SK-N-SH (cell line): ENCODE data around the gene RAB3B. TPM values are rescaled to one million over a fixed set of nuclear protein-coding genes. Genes with fewer than 3 reads are reported as not detected.

ENCODE experiments used
- CTCF ChIA-PET: fragments of 300-600, 350-600 bp; formaldehyde crosslinking; extraction: SDS; loops from one replicate; lab custom pipeline; 2021; lab: Yijun Ruan, JAX
- POLR2A ChIA-PET: fragments of 350-600 bp; sonication (Branson Sonifier 250); formaldehyde crosslinking; extraction: SDS; loops from one replicate; lab custom pipeline; 2020; ENCODE audit warnings: antibody characterized with exemption, inconsistent platforms; lab: Yijun Ruan, JAX
- DNase-seq: peaks from one replicate; pipeline ENCODE4 v3.0.0; 2012
- H2AFZ ChIP-seq: fragments of 200-600 bp; sonication (generic); 2 replicates; pipeline ENCODE4 v1.8.1; 2016; ENCODE audit warnings: antibody characterized with exemption, mild to moderate bottlenecking, low read depth
- H3F3A ChIP-seq: fragments of 200-600 bp; sonication (generic); replicated peaks from 2 replicates; pipeline ENCODE3; 2016; ENCODE audit warnings: antibody characterized with exemption, mild to moderate bottlenecking; ENCODE audit not compliant: insufficient read depth
- H3K27ac ChIP-seq, 2 experiments: fragments of 200-500 bp in 1 of 2; fragments of 200-600 bp in 1 of 2; sonication (Bioruptor generic) in 1 of 2; sonication (generic), shearing (Covaris generic) in 1 of 2; 2 replicates each; pipeline versions ENCODE4 v1.5.1 to v1.6.1; 2014 to 2016; ENCODE audit warnings: low read depth in 2 of 2, inconsistent platforms in 1 of 2, low read length in 1 of 2, mild to moderate bottlenecking in 1 of 2, mixed read lengths in 1 of 2
- H3K27me3 ChIP-seq: fragments of 200-600 bp; sonication (generic), shearing (Covaris generic); 2 replicates; pipeline ENCODE4 v1.6.1; 2016; ENCODE audit warnings: mixed run types; ENCODE audit not compliant: insufficient read depth
- H3K36me3 ChIP-seq, 2 experiments: fragments of 200-500 bp in 1 of 2; fragments of 200-600 bp in 1 of 2; sonication (Bioruptor generic) in 1 of 2; sonication (generic) in 1 of 2; replicated peaks in 1 of 2; 2 replicates each; pipeline versions ENCODE3 to v1.5.1; 2014 to 2016; ENCODE audit warnings: low read length in 1 of 2, mild to moderate bottlenecking in 1 of 2; ENCODE audit not compliant: insufficient read depth in 2 of 2, control insufficient read depth in 1 of 2
- H3K4me1 ChIP-seq, 2 experiments: fragments of 200-500 bp in 1 of 2; fragments of 200-600 bp in 1 of 2; sonication (Bioruptor generic) in 1 of 2; sonication (generic), shearing (Covaris generic) in 1 of 2; 2 replicates each; pipeline versions ENCODE4 v1.5.1 to v1.6.1; 2014 to 2016; ENCODE audit warnings: low read depth in 1 of 2, low read length in 1 of 2, mixed run types in 1 of 2; ENCODE audit not compliant: insufficient read depth in 2 of 2, control insufficient read depth in 1 of 2
- H3K4me2 ChIP-seq: fragments of 200-600 bp; sonication (generic), shearing (Covaris generic); 2 replicates; pipeline ENCODE4 v1.6.1; 2017; ENCODE audit warnings: mixed run types
- H3K4me3 ChIP-seq, 2 experiments: fragments of 200-500 bp in 1 of 2; fragments of 200-600 bp in 1 of 2; sonication (Bioruptor generic) in 1 of 2; sonication (generic), shearing (Covaris generic) in 1 of 2; 2 replicates each; pipeline versions ENCODE4 v1.5.1 to v1.8.1; 2014 to 2016; ENCODE audit warnings: low read depth in 2 of 2, inconsistent platforms in 1 of 2, low read length in 1 of 2, mild to moderate bottlenecking in 1 of 2, mixed read lengths in 1 of 2, moderate library complexity in 1 of 2
- H3K79me2 ChIP-seq: fragments of 200-600 bp; sonication (generic); 2 replicates; pipeline ENCODE4 v1.8.1; 2017; ENCODE audit warnings: mild to moderate bottlenecking; ENCODE audit not compliant: insufficient read depth
- H3K9ac ChIP-seq: fragments of 200-600 bp; sonication (generic); 2 replicates; pipeline ENCODE4 v1.6.1; 2017; ENCODE audit warnings: mixed run types
- H3K9me2 ChIP-seq: fragments of 200-600 bp; sonication (generic); 2 replicates; pipeline ENCODE4 v1.6.1; 2017; ENCODE audit warnings: mixed run types
- H3K9me3 ChIP-seq: fragments of 200-600 bp; sonication (generic); 2 replicates; pipeline ENCODE4 v1.6.1; 2017; ENCODE audit warnings: mixed run types, mild to moderate bottlenecking, moderate library complexity
- H4K20me1 ChIP-seq: fragments of 200-600 bp; sonication (generic); 2 replicates; pipeline ENCODE4 v1.6.1; 2017; ENCODE audit warnings: mild to moderate bottlenecking, mixed run types; ENCODE audit not compliant: insufficient read depth
- CTCF ChIP-seq: fragments of 200-600 bp; sonication (generic); IDR thresholded peaks from 2 replicates; pipeline ENCODE4 v1.6.1; 2017; ENCODE audit warnings: antibody characterized with exemption, mild to moderate bottlenecking, moderate library complexity
- EP300 ChIP-seq, 2 experiments: IDR thresholded peaks; 2 replicates each; pipeline versions ENCODE4 v1.4.0 to v1.6.1; 2012; ENCODE audit warnings: borderline replicate concordance in 1 of 2, low read depth in 1 of 2, low read length in 1 of 2
- EZH2phosphoT487 ChIP-seq: fragments of 200-600 bp; sonication (generic); IDR thresholded peaks from 2 replicates; pipeline ENCODE4 v1.6.1; 2017; ENCODE audit warnings: low read depth, mixed run types, mild to moderate bottlenecking, antibody characterized with exemption, moderate library complexity, borderline replicate concordance
- FOXJ3 ChIP-seq: sonication (generic); formaldehyde crosslinking; IDR thresholded peaks from 2 replicates; pipeline ENCODE4 v1.5.1; 2020; ENCODE audit warnings: mild to moderate bottlenecking, missing genetic modification reagents
- FOXM1 ChIP-seq: IDR thresholded peaks from 2 replicates; pipeline ENCODE4 v1.4.0; 2012; ENCODE audit warnings: low read depth, mild to moderate bottlenecking
- GABPA ChIP-seq: IDR thresholded peaks from 2 replicates; pipeline ENCODE4 v1.4.0; 2012; ENCODE audit warnings: low read depth, mild to moderate bottlenecking
- GATA2 ChIP-seq: sonication (generic); formaldehyde crosslinking; IDR thresholded peaks from 2 replicates; pipeline ENCODE4 v1.5.0; 2020; ENCODE audit warnings: mild to moderate bottlenecking, missing genetic modification reagents
- MXI1 ChIP-seq: IDR thresholded peaks from 2 replicates; pipeline ENCODE4 v1.6.1; 2012; ENCODE audit warnings: mild to moderate bottlenecking, low read depth, low read length, improper control_type of control experiment
- NRF1 ChIP-seq: IDR thresholded peaks from 2 replicates; pipeline ENCODE4 v1.6.1; 2012; ENCODE audit warnings: low read depth, mild to moderate bottlenecking, low read length
- RCOR1 ChIP-seq: fragments of 150-350 bp; IDR thresholded peaks from 2 replicates; pipeline ENCODE4 v1.6.1; 2017; ENCODE audit warnings: antibody characterized with exemption, low read length
- SIN3A ChIP-seq: IDR thresholded peaks from 2 replicates; pipeline ENCODE4 v1.6.1; 2012; ENCODE audit warnings: low read depth, mild to moderate bottlenecking, low read length, moderate library complexity, borderline replicate concordance
- SMC3 ChIP-seq: IDR thresholded peaks from 2 replicates; pipeline ENCODE4 v1.6.1; 2012; ENCODE audit warnings: low read depth, low read length, improper control_type of control experiment
- TEAD4 ChIP-seq: IDR thresholded peaks from 2 replicates; pipeline ENCODE4 v1.4.0; 2012; ENCODE audit warnings: mild to moderate bottlenecking, borderline replicate concordance; ENCODE audit not compliant: insufficient read depth
- WGBS: methylation state at CpG from one replicate; pipeline ENCODE4 v1.1.6; 2017; ENCODE audit warnings: low lambda C conversion rate; 5-methylcytosine and 5-hydroxymethylcytosine counted together
- polyA plus RNA-seq, 3 experiments: library from polyadenylated mRNA; depleted of rRNA; stranded (reverse); fragments of >200 nt; gene quantifications; 2 replicates each; pipeline ENCODE4 v1.2.3, GENCODE V29; 2012
- TF ChIP-seq, protein P1 (sequence below): IDR thresholded peaks from 2 replicates; pipeline ENCODE4 v1.4.0; 2012; ENCODE audit warnings: low read depth, borderline replicate concordance
- TF ChIP-seq, protein P2 (sequence below): fragments of 150-350 bp; IDR thresholded peaks from 2 replicates; pipeline ENCODE4 v1.6.1; 2017; ENCODE audit warnings: antibody characterized with exemption, low read length, low read depth, borderline replicate concordance
- TF ChIP-seq, protein P3 (sequence below): IDR thresholded peaks from 2 replicates; pipeline ENCODE4 v1.4.0; 2012; ENCODE audit warnings: low read depth, borderline replicate concordance

Gene RAB3B
- polyA plus RNA-seq, 1 of the 3 experiments (the other 2 are of a cell fraction), result 10.2 TPM

DNA sequence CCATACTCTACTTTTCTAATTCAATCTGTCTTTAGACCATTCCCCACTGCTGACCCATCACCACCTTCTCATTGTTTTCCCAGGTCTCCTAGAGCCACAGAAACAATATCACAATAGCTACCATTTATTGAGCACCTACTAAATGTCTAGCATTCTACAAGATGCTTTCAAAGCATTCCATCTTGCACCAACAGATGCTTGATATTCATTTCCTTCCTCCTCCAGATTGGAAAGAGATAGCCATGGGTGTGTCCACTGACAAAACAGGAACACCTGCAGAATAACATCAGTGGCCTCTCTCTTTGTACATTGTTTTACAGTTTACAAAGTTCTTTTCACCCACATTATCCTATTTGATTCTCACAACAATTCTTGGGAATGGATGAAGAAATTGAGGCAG lies 2.2 kb downstream of the RAB3B start:
- DNase-seq, result no peak
- Histone ChIP-seq H3K9me2 (no peaks in the 10 kb centered on the region), H2AFZ (no peak overlapping the region), H3K4me1 (peaks cover 8 to 16% of the 10 kb centered on the region in 2 experiments; a peak in 2 of 4 replicates), H3K9me3 (no peaks in the 10 kb centered on the region), H3K4me3 (no peak overlapping the region), H3K27me3 (no peaks in the 10 kb centered on the region), H4K20me1 (no peaks in the 10 kb centered on the region), H3K4me2 (peak overlapping the region; percentile 79), H3K36me3 (peaks cover 0 to 8% of the 10 kb centered on the region in 2 experiments), H3F3A (peaks cover 9% of the 10 kb centered on the region), H3K9ac (no peak overlapping the region), H3K27ac (no peak overlapping the region), H3K79me2 (peaks cover 71% of the 10 kb centered on the region)
- ChIA-PET CTCF (interaction anchor here (1.7 kb wide), 1 partner anchor 28 kb away, joined by 4 read pairs; no protein-coding TSS in a partner anchor), POLR2A (no interaction called here)
- TF ChIP-seq FOXM1, result no peak
- no peak for TF ChIP-seq NRF1
- TF ChIP-seq, protein P1, sequence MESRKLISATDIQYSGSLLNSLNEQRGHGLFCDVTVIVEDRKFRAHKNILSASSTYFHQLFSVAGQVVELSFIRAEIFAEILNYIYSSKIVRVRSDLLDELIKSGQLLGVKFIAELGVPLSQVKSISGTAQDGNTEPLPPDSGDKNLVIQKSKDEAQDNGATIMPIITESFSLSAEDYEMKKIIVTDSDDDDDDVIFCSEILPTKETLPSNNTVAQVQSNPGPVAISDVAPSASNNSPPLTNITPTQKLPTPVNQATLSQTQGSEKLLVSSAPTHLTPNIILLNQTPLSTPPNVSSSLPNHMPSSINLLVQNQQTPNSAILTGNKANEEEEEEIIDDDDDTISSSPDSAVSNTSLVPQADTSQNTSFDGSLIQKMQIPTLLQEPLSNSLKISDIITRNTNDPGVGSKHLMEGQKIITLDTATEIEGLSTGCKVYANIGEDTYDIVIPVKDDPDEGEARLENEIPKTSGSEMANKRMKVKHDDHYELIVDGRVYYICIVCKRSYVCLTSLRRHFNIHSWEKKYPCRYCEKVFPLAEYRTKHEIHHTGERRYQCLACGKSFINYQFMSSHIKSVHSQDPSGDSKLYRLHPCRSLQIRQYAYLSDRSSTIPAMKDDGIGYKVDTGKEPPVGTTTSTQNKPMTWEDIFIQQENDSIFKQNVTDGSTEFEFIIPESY, result no peak
- TF ChIP-seq, protein P2, sequence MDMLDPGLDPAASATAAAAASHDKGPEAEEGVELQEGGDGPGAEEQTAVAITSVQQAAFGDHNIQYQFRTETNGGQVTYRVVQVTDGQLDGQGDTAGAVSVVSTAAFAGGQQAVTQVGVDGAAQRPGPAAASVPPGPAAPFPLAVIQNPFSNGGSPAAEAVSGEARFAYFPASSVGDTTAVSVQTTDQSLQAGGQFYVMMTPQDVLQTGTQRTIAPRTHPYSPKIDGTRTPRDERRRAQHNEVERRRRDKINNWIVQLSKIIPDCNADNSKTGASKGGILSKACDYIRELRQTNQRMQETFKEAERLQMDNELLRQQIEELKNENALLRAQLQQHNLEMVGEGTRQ, result no peak
- TF ChIP-seq EZH2phosphoT487, result no peak

DNA sequence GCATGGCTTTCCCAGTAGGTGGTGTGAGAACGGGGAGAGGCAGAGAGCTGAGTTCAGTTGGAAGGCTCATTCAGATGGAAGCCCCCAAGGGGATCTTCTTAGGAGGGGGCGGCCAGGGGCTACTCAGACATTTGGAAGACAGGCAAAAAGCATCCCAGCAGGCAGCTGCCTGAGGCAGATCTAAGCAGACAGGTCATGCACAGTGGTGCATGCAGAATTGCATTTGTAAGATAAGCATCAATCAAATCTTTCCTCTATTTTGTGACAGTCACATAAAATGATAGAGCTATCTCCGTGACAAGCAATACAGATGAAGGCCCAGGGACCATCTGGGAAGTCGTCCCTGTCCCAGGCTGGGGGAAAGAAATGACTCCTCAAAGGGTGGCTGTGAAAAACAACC lies 3.8 kb downstream of the RAB3B start:
- peak; percentile 48 for DNase-seq
- H3K4me1 ChIP-seq, result peaks cover 8 to 16% of the 10 kb centered on the region in 2 experiments; a peak in 2 of 4 replicates
- POLR2A ChIA-PET, result no interaction called here
- H3K27me3 ChIP-seq, result no peaks in the 10 kb centered on the region
- H3K4me2 ChIP-seq, result no peak overlapping the region
- TF ChIP-seq TEAD4, result no peak
- TF ChIP-seq RCOR1, result peak; percentile 51; the same call in 1 of the 2 replicates
- no peak for TF ChIP-seq GABPA
- TF ChIP-seq, protein P3, sequence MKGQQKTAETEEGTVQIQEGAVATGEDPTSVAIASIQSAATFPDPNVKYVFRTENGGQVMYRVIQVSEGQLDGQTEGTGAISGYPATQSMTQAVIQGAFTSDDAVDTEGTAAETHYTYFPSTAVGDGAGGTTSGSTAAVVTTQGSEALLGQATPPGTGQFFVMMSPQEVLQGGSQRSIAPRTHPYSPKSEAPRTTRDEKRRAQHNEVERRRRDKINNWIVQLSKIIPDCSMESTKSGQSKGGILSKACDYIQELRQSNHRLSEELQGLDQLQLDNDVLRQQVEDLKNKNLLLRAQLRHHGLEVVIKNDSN, result no peak
- no peak for TF ChIP-seq CTCF
- no peak for TF ChIP-seq FOXJ3 (CRISPR knock-in tag)
- TF ChIP-seq SMC3, result no peak
- TF ChIP-seq SIN3A, result no peak
- peak in 1 of 2 experiments; percentile 50; a peak in 1 of 4 replicates for TF ChIP-seq EP300 (IDR thresholded peaks at IDR 0.05; ENCODE audit: borderline replicate concordance in 1 of 2, low read depth in 1 of 2, low read length in 1 of 2)
- TF ChIP-seq GATA2 (CRISPR knock-in tag), result peak; percentile 64
- TF ChIP-seq, protein P1, result no peak
- TF ChIP-seq MXI1, result no peak
- 77% methylated on average over 4 of the region's 4 CpGs for WGBS
- peaks cover 0 to 18% of the 10 kb centered on the region in 2 experiments for H3K36me3 ChIP-seq
- no peak overlapping the region for H3K4me3 ChIP-seq
- H3K9me3 ChIP-seq, result no peaks in the 10 kb centered on the region
- CTCF ChIA-PET, result interaction anchor here (0.6 to 1.7 kb wide), 10 partner anchors 10 to 361 kb away, joined by 3 to 9 read pairs (median 3); no protein-coding TSS in a partner anchor
- no peak overlapping the region for H3K9ac ChIP-seq
- no peaks in the 10 kb centered on the region for H4K20me1 ChIP-seq
- H3K27ac ChIP-seq, result no peak overlapping the region
- H2AFZ ChIP-seq, result no peak overlapping the region
- peaks cover 13% of the 10 kb centered on the region for H3F3A ChIP-seq
- no peaks in the 10 kb centered on the region for H3K9me2 ChIP-seq
- peaks cover 78% of the 10 kb centered on the region for H3K79me2 ChIP-seq
